Colonic mucosa (tissue), 4 donors: ENCODE measurements around the gene KIF5A. TPM values are rescaled to one million over a fixed set of nuclear protein-coding genes. Genes with fewer than 3 reads are reported as not detected.
A peak's percentile ranks its signal among the peaks of the same experiment; 100 is the strongest.

Experiments
- DNase-seq: peaks from one replicate; pipeline ENCODE4 v3.0.0-alpha.2; 2020
- H3K27ac ChIP-seq: fragments of 200-600 bp; one replicate; pipeline ENCODE4 v1.8.0; 2021
- H3K27me3 ChIP-seq: fragments of 200-600 bp; one replicate; pipeline ENCODE4 v1.8.0; 2021
- H3K36me3 ChIP-seq: fragments of 200-600 bp; one replicate; pipeline ENCODE4 v1.8.0; 2021
- H3K4me1 ChIP-seq: fragments of 200-600 bp; one replicate; pipeline ENCODE4 v1.8.0; 2021; ENCODE audit warnings: mild to moderate bottlenecking
- H3K4me3 ChIP-seq: fragments of 200-600 bp; one replicate; pipeline ENCODE4 v1.8.0; 2021
- H3K9ac ChIP-seq, 2 donors: one replicate each; pipeline ENCODE4 v1.7.0; 2013; ENCODE audit warnings: control low read depth in 2 of 2, low read depth in 2 of 2, low read length in 2 of 2
- H3K9me3 ChIP-seq: fragments of 200-600 bp; one replicate; pipeline ENCODE4 v1.8.0; 2021
- intact Hi-C: fragments of 100-400 bp; cut with DNase I; formaldehyde crosslinking; loops from one replicate; pipeline ENCODE4 v1.14.1; 2022
- total RNA-seq, 2 donors: library from RNA; stranded (reverse); fragmentation: NEBNext Ultra II Directional in 1 of 2; extraction: Animal tissue kit (Norgen Biotek cat#: 25700) in 1 of 2; gene quantifications; one replicate each; pipeline ENCODE4 v1.2.1, GENCODE V29; 2021
- TF ChIP-seq, protein P1 (sequence below): fragments of 200-600 bp; IDR thresholded peaks from one replicate; pipeline ENCODE4 v1.8.0; 2022; ENCODE audit warnings: antibody characterized with exemption, mild to moderate bottlenecking
- donor health status: healthy.
- donor health status: DM: no; HTN: no; CAD: no.
- donor health status: DM: no; HTN: no; CAD: no.

KIF5A gene
- total RNA-seq, 2 donors from 2014 or later, result 0.67 to 2.1 TPM

DNA sequence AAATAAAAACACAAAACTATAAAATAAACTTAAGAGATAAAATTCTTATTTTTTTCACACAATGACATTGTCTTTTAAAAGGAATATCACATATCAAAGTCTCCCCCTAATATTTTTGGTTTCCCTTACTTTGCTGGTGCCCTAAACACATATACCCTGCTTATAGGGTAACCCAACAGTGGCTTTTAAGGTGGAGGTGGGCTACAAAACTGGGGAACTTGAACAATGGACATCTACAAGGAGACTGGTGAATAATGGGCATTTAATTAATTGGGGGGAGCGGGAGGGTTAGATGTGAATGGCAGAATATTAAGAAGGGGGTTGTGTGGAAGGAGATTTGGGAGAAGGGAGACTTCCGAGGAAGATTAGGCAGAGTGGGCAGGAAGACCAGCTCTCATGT lies 73.5 kb downstream of the KIF5A start:
- H3K36me3 ChIP-seq, result no peaks in the 10 kb centered on the region
- H3K4me1 ChIP-seq, result peaks cover 11% of the 10 kb centered on the region
- intact Hi-C loops, result loop anchor here (5.0 kb wide), 1 partner anchor 161 kb away; no protein-coding TSS in a partner anchor
- DNase-seq, result no peak
- H3K27ac ChIP-seq, result no peak overlapping the region
- H3K4me3 ChIP-seq, result no peak overlapping the region
- TF ChIP-seq, protein P1, sequence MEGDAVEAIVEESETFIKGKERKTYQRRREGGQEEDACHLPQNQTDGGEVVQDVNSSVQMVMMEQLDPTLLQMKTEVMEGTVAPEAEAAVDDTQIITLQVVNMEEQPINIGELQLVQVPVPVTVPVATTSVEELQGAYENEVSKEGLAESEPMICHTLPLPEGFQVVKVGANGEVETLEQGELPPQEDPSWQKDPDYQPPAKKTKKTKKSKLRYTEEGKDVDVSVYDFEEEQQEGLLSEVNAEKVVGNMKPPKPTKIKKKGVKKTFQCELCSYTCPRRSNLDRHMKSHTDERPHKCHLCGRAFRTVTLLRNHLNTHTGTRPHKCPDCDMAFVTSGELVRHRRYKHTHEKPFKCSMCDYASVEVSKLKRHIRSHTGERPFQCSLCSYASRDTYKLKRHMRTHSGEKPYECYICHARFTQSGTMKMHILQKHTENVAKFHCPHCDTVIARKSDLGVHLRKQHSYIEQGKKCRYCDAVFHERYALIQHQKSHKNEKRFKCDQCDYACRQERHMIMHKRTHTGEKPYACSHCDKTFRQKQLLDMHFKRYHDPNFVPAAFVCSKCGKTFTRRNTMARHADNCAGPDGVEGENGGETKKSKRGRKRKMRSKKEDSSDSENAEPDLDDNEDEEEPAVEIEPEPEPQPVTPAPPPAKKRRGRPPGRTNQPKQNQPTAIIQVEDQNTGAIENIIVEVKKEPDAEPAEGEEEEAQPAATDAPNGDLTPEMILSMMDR, result no peak
- peaks cover 72% of the 10 kb centered on the region for H3K27me3 ChIP-seq
- no peaks in the 10 kb centered on the region for H3K9me3 ChIP-seq
- no peak overlapping the region for H3K9ac ChIP-seq

DNA sequence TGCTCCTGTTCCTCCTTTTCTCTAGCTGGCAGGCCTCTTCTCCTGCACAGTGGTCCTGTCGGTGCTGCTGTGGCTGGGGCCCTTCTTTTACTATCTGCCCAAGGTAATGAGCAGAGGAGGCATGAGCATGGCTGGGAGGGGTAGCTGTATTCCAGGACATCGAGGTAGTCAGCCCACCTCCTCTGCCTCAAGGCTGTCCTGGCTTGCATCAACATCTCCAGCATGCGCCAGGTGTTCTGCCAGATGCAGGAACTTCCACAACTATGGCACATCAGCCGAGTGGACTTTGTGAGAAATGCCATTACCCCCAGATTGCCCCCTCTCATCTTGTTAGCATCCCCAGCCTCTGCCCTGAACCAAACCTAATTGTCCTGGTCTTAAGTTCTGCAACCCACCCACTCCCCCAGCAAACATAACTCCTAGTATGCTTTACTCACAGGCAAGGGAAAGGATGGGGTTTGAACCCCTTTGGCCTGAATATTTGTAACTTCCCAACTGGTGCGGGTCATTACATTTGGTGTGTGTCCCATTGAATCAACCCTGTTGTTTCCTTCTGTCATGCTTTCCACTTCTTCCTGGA lies 74.1 kb downstream of the KIF5A start:
- no peaks in the 10 kb centered on the region for H3K9me3 ChIP-seq
- no peaks in the 10 kb centered on the region for H3K36me3 ChIP-seq
- H3K4me3 ChIP-seq, result no peak overlapping the region
- intact Hi-C loops, result loop anchor here (5.0 kb wide), 1 partner anchor 162 kb away; no protein-coding TSS in a partner anchor
- H3K27me3 ChIP-seq, result peaks cover 77% of the 10 kb centered on the region
- H3K9ac ChIP-seq, result no peak overlapping the region
- TF ChIP-seq, protein P1, result no peak
- peaks cover 11% of the 10 kb centered on the region for H3K4me1 ChIP-seq
- H3K27ac ChIP-seq, result no peak overlapping the region
- no peak for DNase-seq

DNA sequence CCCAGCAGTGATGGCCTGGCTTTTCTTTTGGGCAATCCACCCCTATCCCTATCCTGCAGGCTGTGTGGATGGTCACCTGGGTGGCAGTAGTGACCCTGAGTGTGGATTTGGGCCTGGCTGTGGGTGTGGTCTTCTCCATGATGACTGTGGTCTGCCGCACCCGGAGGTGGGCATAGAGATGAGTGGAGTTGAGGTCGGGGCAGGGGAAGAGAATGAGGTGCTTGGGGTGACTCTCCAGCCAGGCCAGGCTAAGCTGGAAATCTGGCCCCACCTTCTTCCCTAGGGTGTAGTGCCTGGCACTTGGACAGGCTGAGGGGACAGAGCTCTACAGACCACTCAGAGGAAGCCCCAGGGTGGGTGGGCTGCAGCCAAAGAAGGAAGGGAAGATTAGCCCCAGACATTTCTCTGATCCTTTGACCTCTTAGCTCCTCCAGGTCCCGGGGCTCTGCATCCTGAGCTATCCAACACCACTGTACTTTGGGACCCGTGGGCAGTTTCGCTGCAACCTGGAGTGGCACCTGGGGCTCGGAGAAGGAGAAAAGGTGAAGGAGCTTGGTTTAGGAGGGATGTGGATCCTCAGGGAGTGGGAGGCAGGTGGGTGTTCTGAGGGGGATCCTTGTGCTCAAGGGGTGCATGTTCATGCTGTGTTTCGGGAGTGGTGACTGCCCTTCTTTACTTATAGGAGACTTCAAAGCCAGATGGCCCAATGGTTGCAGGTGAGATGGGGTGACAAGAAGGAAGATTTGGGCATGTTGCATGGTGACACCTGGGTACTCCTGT lies 74.8 kb downstream of the KIF5A start:
- peak overlapping the region in 1 of 2 donors; percentile 6 for H3K9ac ChIP-seq
- peaks cover 11% of the 10 kb centered on the region for H3K4me1 ChIP-seq
- H3K9me3 ChIP-seq, result no peaks in the 10 kb centered on the region
- no peak overlapping the region for H3K4me3 ChIP-seq
- TF ChIP-seq, protein P1, result no peak
- peaks cover 76% of the 10 kb centered on the region for H3K27me3 ChIP-seq
- no peak for DNase-seq
- no peak overlapping the region for H3K27ac ChIP-seq
- H3K36me3 ChIP-seq, result no peaks in the 10 kb centered on the region
- intact Hi-C loops, result loop anchor here (5.0 kb wide), 1 partner anchor 162 kb away; no protein-coding TSS in a partner anchor

DNA sequence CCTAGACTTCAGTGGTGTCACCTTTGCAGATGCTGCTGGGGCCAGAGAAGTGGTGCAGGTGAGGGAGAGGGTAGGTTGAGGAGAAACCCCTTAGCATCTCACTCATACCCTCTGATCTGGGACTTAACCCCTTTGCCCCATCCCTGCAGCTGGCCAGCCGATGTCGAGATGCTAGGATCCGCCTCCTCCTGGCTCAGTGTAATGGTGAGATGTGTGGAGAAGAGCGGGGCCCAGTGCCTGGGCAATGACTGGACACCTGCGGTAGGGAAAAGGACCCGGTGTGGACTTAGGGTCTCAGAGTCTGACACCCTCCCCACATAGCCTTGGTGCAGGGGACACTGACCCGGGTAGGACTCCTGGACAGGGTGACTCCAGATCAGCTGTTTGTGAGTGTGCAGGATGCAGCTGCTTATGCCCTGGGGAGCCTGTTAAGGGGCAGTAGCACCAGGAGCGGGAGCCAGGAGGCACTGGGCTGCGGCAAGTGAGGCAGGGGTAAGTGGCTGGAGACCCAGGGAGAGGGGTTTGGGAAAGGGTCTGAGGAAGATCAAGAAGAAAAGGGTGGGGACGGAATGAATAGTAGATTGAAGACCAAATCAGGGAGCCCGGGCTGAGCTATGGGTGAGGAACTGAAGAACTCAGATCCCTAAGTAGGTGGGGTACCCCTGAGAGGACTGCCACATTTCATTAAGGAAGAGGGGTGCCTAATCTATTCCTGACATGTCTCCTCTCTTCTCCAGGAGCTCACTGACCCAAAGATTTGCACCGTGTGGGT lies 75.6 kb downstream of the KIF5A start:
- DNase-seq, result no peak
- H3K4me3 ChIP-seq, result no peak overlapping the region
- no peak overlapping the region for H3K27ac ChIP-seq
- H3K9me3 ChIP-seq, result no peaks in the 10 kb centered on the region
- H3K9ac ChIP-seq, result no peak overlapping the region
- TF ChIP-seq, protein P1, result no peak
- intact Hi-C loops, result no loop called here
- H3K36me3 ChIP-seq, result no peaks in the 10 kb centered on the region
- peaks cover 73% of the 10 kb centered on the region for H3K27me3 ChIP-seq
- peaks cover 11% of the 10 kb centered on the region for H3K4me1 ChIP-seq

DNA sequence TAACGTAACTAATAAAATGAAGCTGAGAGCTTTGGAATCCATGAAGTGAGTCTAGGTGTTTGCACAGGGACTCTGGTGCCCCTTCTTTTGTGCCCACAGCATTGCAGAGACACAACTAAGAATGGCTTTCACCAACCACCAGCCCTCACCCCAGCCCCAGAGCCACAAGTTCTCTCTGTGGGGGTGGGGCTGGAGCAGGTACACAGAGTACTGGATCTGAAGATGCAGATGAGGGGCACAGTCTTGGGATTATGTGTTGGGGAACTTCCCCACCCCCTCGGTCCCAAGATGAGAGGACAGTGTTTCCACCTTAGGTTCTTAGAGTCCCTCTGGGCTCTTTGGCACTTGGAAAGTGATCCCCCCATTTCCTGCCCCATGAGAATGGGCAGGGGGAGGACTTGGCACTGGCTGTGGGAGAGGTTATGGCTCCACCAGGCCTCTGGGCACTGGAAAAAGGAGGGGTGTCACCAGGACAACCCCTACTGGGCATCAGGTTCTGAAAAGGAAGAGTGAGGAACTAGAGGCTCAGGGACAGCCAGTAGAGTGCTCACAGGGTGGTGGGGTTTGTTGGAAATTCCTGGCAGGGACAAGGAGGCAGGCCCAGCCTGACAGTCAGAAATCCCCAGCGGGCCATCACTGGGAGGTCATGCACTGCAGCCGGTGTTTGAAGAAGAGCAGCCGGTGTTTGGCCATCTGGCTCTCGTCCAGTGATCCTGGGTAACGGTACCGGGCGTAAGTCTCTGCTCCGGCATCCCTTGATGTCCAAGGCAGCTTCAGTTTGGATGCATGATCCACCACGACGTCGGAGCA lies 76.5 kb downstream of the KIF5A start:
- Histone ChIP-seq H3K27me3 (peaks cover 73% of the 10 kb centered on the region), H3K4me1 (peaks cover 4% of the 10 kb centered on the region), H3K27ac (no peak overlapping the region), H3K9ac (no peak overlapping the region), H3K4me3 (no peak overlapping the region), H3K36me3 (no peaks in the 10 kb centered on the region), H3K9me3 (no peaks in the 10 kb centered on the region)
- DNase-seq, result no peak
- intact Hi-C loops, result no loop called here
- TF ChIP-seq, protein P1, result no peak
